GM12878 (cell line): ENCODE results near the gene METTL13. TPM values are rescaled to one million over a fixed set of nuclear protein-coding genes. Genes with fewer than 3 reads are reported as not detected.

Source experiments
- ATAC-seq: fragments of 200-7000 bp; cut with Tn5 transposase; 3 replicates; pipeline ENCODE4 v1.9.1; 2020; ENCODE audit warnings: mild to moderate bottlenecking, moderate library complexity
- BruUV-seq: library from RNA; stranded (reverse); fragments of 400-500 nt; replicated peaks from 2 replicates; lab custom pipeline; 2021; lab: Mats Ljungman, UMichigan
- CTCF ChIA-PET: fragments of 300-600 bp; sonication (Branson Sonifier 250); formaldehyde crosslinking; extraction: SDS; loops from one replicate; lab custom pipeline; 2021; ENCODE audit warnings: inconsistent platforms; lab: Yijun Ruan, JAX
- POLR2A ChIA-PET: fragments of 350-600 bp; formaldehyde crosslinking; extraction: SDS; loops from one replicate; lab custom pipeline; 2021; ENCODE audit warnings: inconsistent platforms; lab: Charles Lee
- RAD21 ChIA-PET: fragments of 300-600 bp; sonication (Branson Sonifier 250); formaldehyde crosslinking; loops from one replicate; lab custom pipeline; 2023; ENCODE audit warnings: antibody characterized with exemption; ENCODE audit not compliant: unreplicated experiment; lab: Charles Lee
- SMC1A ChIA-PET: fragments of 300-600 bp; sonication (Branson Sonifier 250); formaldehyde crosslinking; loops from one replicate; lab custom pipeline; 2023; ENCODE audit not compliant: unreplicated experiment, uncharacterized antibody; lab: Charles Lee
- DNase-seq: peaks from one replicate; pipeline ENCODE4 v3.0.0-alpha.2; 2011; ENCODE audit warnings: low read depth, low spot score
- FAIRE-seq: peaks from 3 replicates; lab custom pipeline; 2011; peaks lifted over from hg19 to GRCh38; lab: Jason Lieb, UNC
- H2AFZ ChIP-seq: 2 replicates; pipeline ENCODE4 v1.6.0; 2011; ENCODE audit warnings: low read depth, low read length, control low read depth; ENCODE audit not compliant: control insufficient read depth
- H3K27ac ChIP-seq: 2 replicates; pipeline ENCODE4 v1.5.1; 2011; ENCODE audit warnings: control low read depth; ENCODE audit not compliant: control insufficient read depth, insufficient read depth
- H3K27me3 ChIP-seq, 2 experiments: replicated peaks in 1 of 2; 2 replicates each; pipeline versions ENCODE4 v1.6.0 to v1.6.1; 2011; ENCODE audit warnings: low read length in 1 of 2; ENCODE audit not compliant: control insufficient read depth in 2 of 2, insufficient read depth in 2 of 2
- H3K36me3 ChIP-seq, 2 experiments: 2 replicates each; pipeline ENCODE4 v1.5.1; 2011; ENCODE audit warnings: low read length in 1 of 2; ENCODE audit not compliant: control insufficient read depth in 2 of 2, insufficient read depth in 2 of 2
- H3K4me1 ChIP-seq: 2 replicates; pipeline ENCODE4 v1.6.1; 2011; ENCODE audit warnings: mild to moderate bottlenecking, low read length, moderate library complexity, mixed read lengths; ENCODE audit not compliant: control insufficient read depth, insufficient read depth
- H3K4me2 ChIP-seq: 2 replicates; pipeline ENCODE4 v1.6.0; 2011; ENCODE audit warnings: control low read depth; ENCODE audit not compliant: control insufficient read depth, insufficient read depth
- H3K4me3 ChIP-seq: fragments of 200-600 bp; sonication (generic); 2 replicates; pipeline ENCODE4 v1.5.1; 2016
- H3K79me2 ChIP-seq: 2 replicates; pipeline ENCODE4 v1.6.0; 2011; ENCODE audit warnings: low read length; ENCODE audit not compliant: control insufficient read depth, insufficient read depth
- H3K9ac ChIP-seq: 2 replicates; pipeline ENCODE4 v1.8.0; 2011; ENCODE audit warnings: low read length, control low read depth, mixed read lengths; ENCODE audit not compliant: control insufficient read depth, insufficient read depth
- H3K9me3 ChIP-seq: replicated peaks from 3 replicates; pipeline ENCODE4 v1.5.1; 2011; ENCODE audit warnings: mild to moderate bottlenecking, low read length; ENCODE audit not compliant: control insufficient read depth, insufficient read depth
- H4K20me1 ChIP-seq: 2 replicates; pipeline ENCODE4 v1.6.0; 2011; ENCODE audit not compliant: control insufficient read depth, insufficient read depth
- ATF7 ChIP-seq: fragments of 450-650 bp; IDR thresholded peaks from 2 replicates; pipeline ENCODE4 v1.6.1; 2016; ENCODE audit warnings: low read depth, mild to moderate bottlenecking
- BCL3 ChIP-seq: IDR thresholded peaks from 2 replicates; pipeline ENCODE4 v1.6.1; 2011; ENCODE audit warnings: borderline replicate concordance, low read depth, mild to moderate bottlenecking, moderate library complexity, low read length; ENCODE audit not compliant: insufficient read depth, poor library complexity, severe bottlenecking
- BHLHE40 ChIP-seq, 2 experiments: fragments of 450-650 bp in 1 of 2; IDR thresholded peaks; 2 replicates each; pipeline ENCODE4 v1.6.1; 2011 to 2017; ENCODE audit warnings: low read depth in 2 of 2, borderline replicate concordance in 1 of 2, improper control_type of control experiment in 1 of 2, low read length in 1 of 2, mild to moderate bottlenecking in 1 of 2
- CBX5 ChIP-seq: sonication (generic); IDR thresholded peaks from 2 replicates; pipeline ENCODE4 v1.6.1; 2016; ENCODE audit warnings: low read depth, moderate library complexity, mild to moderate bottlenecking, inconsistent platforms
- HDAC2 ChIP-seq: fragments of 200-600 bp; sonication (generic); IDR thresholded peaks from 2 replicates; pipeline ENCODE4 v1.6.1; 2017
- NKRF ChIP-seq: fragments of 450-650 bp; conservative IDR thresholded peaks from 2 replicates; pipeline ENCODE4 v1.6.1; 2017; ENCODE audit warnings: mild to moderate bottlenecking, moderate library complexity
- POLR2AphosphoS5 ChIP-seq: IDR thresholded peaks from 2 replicates; pipeline ENCODE4 v1.6.1; 2011; ENCODE audit warnings: mild to moderate bottlenecking, low read length, inconsistent platforms
- RAD21 ChIP-seq: IDR thresholded peaks from 2 replicates; pipeline ENCODE4 v1.6.1; 2011; ENCODE audit warnings: mild to moderate bottlenecking, low read depth, low read length, moderate library complexity; ENCODE audit not compliant: insufficient read depth
- SPI1 ChIP-seq: IDR thresholded peaks from 2 replicates; pipeline ENCODE4 v1.6.1; 2011; ENCODE audit warnings: low read depth, mild to moderate bottlenecking, low read length, moderate library complexity, borderline replicate concordance; ENCODE audit not compliant: insufficient read depth
- TARDBP ChIP-seq: IDR thresholded peaks from 2 replicates; pipeline ENCODE4 v1.6.1; 2016; ENCODE audit warnings: borderline replicate concordance
- YY1 ChIP-seq: IDR thresholded peaks from 2 replicates; pipeline ENCODE4 v1.6.1; 2011; ENCODE audit warnings: low read depth, mild to moderate bottlenecking, low read length
- ZBTB4 ChIP-seq: fragments of 450-650 bp; formaldehyde crosslinking; IDR thresholded peaks from 2 replicates; pipeline ENCODE4 v1.4.0; 2022; ENCODE audit warnings: mild to moderate bottlenecking, moderate library complexity
- ZNF592 ChIP-seq: fragments of 450-650 bp; IDR thresholded peaks from 2 replicates; pipeline ENCODE4 v1.6.1; 2017; ENCODE audit warnings: mild to moderate bottlenecking, moderate library complexity
- WGBS: methylation state at CpG from one replicate; pipeline ENCODE4 v1.1.6; 2016; ENCODE audit warnings: low lambda C conversion rate; ENCODE audit not compliant: insufficient replicate concordance, insufficient coverage; ENCODE audit errors: missing lambda C conversion rate; 5-methylcytosine and 5-hydroxymethylcytosine counted together
- in situ Hi-C: fragments of 300-500 bp; cut with MboI; formaldehyde crosslinking; loops from 9 replicates; pipeline ENCODE4 v1.14.3; 2018; ENCODE audit warnings: mixed read lengths
- intact Hi-C: fragments of 100-400 bp; cut with micrococcal nuclease; formaldehyde crosslinking; loops from one replicate; pipeline ENCODE4 v1.14.2; 2022; ENCODE audit not compliant: unreplicated experiment
- polyA plus RNA-seq, 11 experiments: library from polyadenylated mRNA; depleted of rRNA in 4 of 11; unstranded in 6 of 11; stranded (reverse) in 5 of 11; fragments of >200 nt; fragmentation: Nextera tagmentation in 4 of 11; fragmentation: Illumina TruSeq in 1 of 11; extraction: Ambion mirVana in 4 of 11; extraction: Trizol in 1 of 11; gene quantifications; 1 replicate in 1 of 11; 2 replicates in 10 of 11; pipeline versions ENCODE4 v1.2.1 to v1.2.3, GENCODE V29; 2011 to 2016; ENCODE audit warnings: inconsistent platforms in 2 of 11, missing spikeins in 2 of 11, low read depth in 1 of 11
- total RNA-seq, 4 experiments: library from RNA; depleted of rRNA in 3 of 4; stranded (reverse); fragments of >200 nt in 3 of 4; fragmentation: Illumina TruSeq in 1 of 4; extraction: Trizol in 1 of 4; gene quantifications; 2 replicates each; pipeline versions ENCODE4 v1.2.1 to v1.2.3, GENCODE V29; 2013 to 2021

The METTL13 gene
- total and polyA plus RNA-seq, 10 of the 15 experiments (the other 5 are each of a cell fraction or from before 2014, with no cell fraction given): 12.2 to 47.2 (median 35.0) TPM

- FAIRE-seq (no peak), ATAC-seq (no peak), DNase-seq (no peak)
- 43% methylated on average over 3 of the region's 3 CpGs for WGBS
- TF ChIP-seq NKRF (no peak), BCL3 (no peak), SPI1 (no peak), RAD21 (no peak), BHLHE40 (IDR thresholded peaks at IDR 0.05; ENCODE audit: borderline replicate concordance in 1 of 2, low read depth in 2 of 2, low read length in 1 of 2) (no peak), CBX5 (no peak), POLR2AphosphoS5 (no peak), TARDBP (no peak), ATF7 (no peak), HDAC2 (no peak), YY1 (no peak), ZBTB4 (CRISPR knock-in tag) (no peak), ZNF592 (no peak)
- H3K36me3 ChIP-seq: peaks cover 8 to 17% of the 10 kb centered on the region in 2 experiments
- H4K20me1 ChIP-seq: no peaks in the 10 kb centered on the region
- H3K79me2 ChIP-seq: no peaks in the 10 kb centered on the region
- H3K4me3 ChIP-seq: no peak overlapping the region
- ChIA-PET RAD21 (interaction anchor here (0.8 to 4.7 kb wide), 10 partner anchors 10 to 202 kb away, joined by 3 to 87 read pairs (median 8); partner anchors contain the start of gene METTL13), CTCF (interaction anchor here (0.7 to 9.3 kb wide), 34 partner anchors 10 to 919 kb away, joined by 3 to 322 read pairs (median 4); partner anchors contain the start of genes C1orf105, METTL13, PRRC2C and VAMP4), SMC1A (interaction anchor here (0.6 to 8.7 kb wide), 16 partner anchors 8 to 644 kb away, joined by 3 to 142 read pairs (median 4); no protein-coding TSS in a partner anchor), POLR2A (no interaction called here)
- H3K9me3 ChIP-seq: no peaks in the 10 kb centered on the region
- no peak overlapping the region for H2AFZ ChIP-seq
- H3K9ac ChIP-seq: no peak overlapping the region
- in situ Hi-C loops (no loop called here), intact Hi-C loops (loop anchor here (1.0 to 10.0 kb wide), 2 partner anchors 184 to 624 kb away; partner anchors contain the start of gene C1orf105)
- no TSS peak for BruUV-seq
- H3K27me3 ChIP-seq: no peaks in the 10 kb centered on the region
- H3K4me1 ChIP-seq: peaks cover 5% of the 10 kb centered on the region
- H3K4me2 ChIP-seq: no peak overlapping the region
- no peak overlapping the region for H3K27ac ChIP-seq
Observed at GRCh38 chr1:171800851-171801250, 19.4 kb downstream of the METTL13 start.
